Astrocyte (in vitro differentiated cells and primary cell): ENCODE measurements around the gene DHDH. TPM values are rescaled to one million over a fixed set of nuclear protein-coding genes. Genes with fewer than 3 reads are reported as not detected.

Experiments
- DNase-seq: peaks from one replicate; pipeline ENCODE4 v3.0.0-alpha.2; 2010; ENCODE audit warnings: low read depth
- FAIRE-seq: peaks from 2 replicates; lab custom pipeline; 2011; peaks lifted over from hg19 to GRCh38; lab: Jason Lieb, UNC
- H2AFZ ChIP-seq: 2 replicates; pipeline ENCODE4 v1.6.0; 2012; ENCODE audit warnings: low read depth, low read length, inconsistent platforms
- H3K27ac ChIP-seq: 2 replicates; pipeline ENCODE4 v1.5.1; 2011; ENCODE audit warnings: low read depth, low read length, inconsistent platforms
- H3K27me3 ChIP-seq: 2 replicates; pipeline ENCODE4 v1.6.0; 2011; ENCODE audit warnings: low read length, inconsistent platforms; ENCODE audit not compliant: insufficient read depth
- H3K36me3 ChIP-seq: 2 replicates; pipeline ENCODE4 v1.5.1; 2011; ENCODE audit warnings: low read length, inconsistent platforms; ENCODE audit not compliant: insufficient read depth
- H3K4me1 ChIP-seq: 2 replicates; pipeline ENCODE4 v1.5.1; 2011; ENCODE audit warnings: low read length, inconsistent platforms; ENCODE audit not compliant: insufficient read depth
- H3K4me2 ChIP-seq: 2 replicates; pipeline ENCODE4 v1.6.0; 2012; ENCODE audit warnings: low read length, inconsistent platforms
- H3K4me3 ChIP-seq: 2 replicates; pipeline ENCODE4 v1.5.1; 2011; ENCODE audit warnings: low read depth, mild to moderate bottlenecking, low read length, inconsistent platforms; ENCODE audit not compliant: insufficient read depth
- H3K79me2 ChIP-seq: 2 replicates; pipeline ENCODE4 v1.6.0; 2012; ENCODE audit warnings: mild to moderate bottlenecking, low read length, inconsistent platforms; ENCODE audit not compliant: insufficient read depth
- H3K9ac ChIP-seq: 2 replicates; pipeline ENCODE4 v1.6.0; 2012; ENCODE audit warnings: mild to moderate bottlenecking, low read length, inconsistent platforms
- H3K9me3 ChIP-seq: 2 replicates; pipeline ENCODE4 v1.5.1; 2012; ENCODE audit warnings: low read depth, mild to moderate bottlenecking, low read length, inconsistent platforms; ENCODE audit not compliant: insufficient read depth
- H4K20me1 ChIP-seq: 2 replicates; pipeline ENCODE4 v1.6.0; 2012; ENCODE audit warnings: low read length, inconsistent platforms; ENCODE audit not compliant: insufficient read depth
- H3K27ac Mint-ChIP-seq: one replicate; pipeline ENCODE4 v1.8.0; 2021; ENCODE audit warnings: mild to moderate bottlenecking, mixed read lengths; ENCODE audit not compliant: unreplicated experiment
- H3K27me3 Mint-ChIP-seq: one replicate; pipeline ENCODE4 v1.8.0; 2021; ENCODE audit warnings: low read depth, mixed read lengths; ENCODE audit not compliant: unreplicated experiment
- H3K36me3 Mint-ChIP-seq: one replicate; pipeline ENCODE4 v1.8.0; 2021; ENCODE audit warnings: low read depth, mixed read lengths; ENCODE audit not compliant: unreplicated experiment
- H3K4me1 Mint-ChIP-seq: one replicate; pipeline ENCODE4 v1.8.0; 2021; ENCODE audit warnings: low read depth, mixed read lengths; ENCODE audit not compliant: unreplicated experiment
- H3K4me3 Mint-ChIP-seq: one replicate; pipeline ENCODE4 v1.8.0; 2021; ENCODE audit warnings: mild to moderate bottlenecking, moderate library complexity, mixed read lengths; ENCODE audit not compliant: unreplicated experiment
- H3K9me3 Mint-ChIP-seq: one replicate; pipeline ENCODE4 v1.8.0; 2021; ENCODE audit warnings: mild to moderate bottlenecking, mixed read lengths; ENCODE audit not compliant: unreplicated experiment
- CTCF ChIP-seq: IDR thresholded peaks from 2 replicates; pipeline ENCODE4 v1.5.1; 2011; ENCODE audit warnings: low read depth, mild to moderate bottlenecking, inconsistent platforms, low read length, moderate library complexity; ENCODE audit not compliant: insufficient read depth
- EZH2 ChIP-seq: IDR thresholded peaks from 2 replicates; pipeline ENCODE4 v1.6.1; 2012; ENCODE audit warnings: mild to moderate bottlenecking, low read length, inconsistent platforms; ENCODE audit not compliant: insufficient read depth
- total RNA-seq: library from RNA; stranded (reverse); gene quantifications from 2 replicates; pipeline ENCODE4 v1.2.1, GENCODE V29; 2021

DHDH gene
- total RNA-seq, 1 donor from 2014 or later: 0.45 TPM

- H3K27me3 Mint-ChIP-seq: peaks cover 2% of the 10 kb centered on the region
- Histone ChIP-seq H3K4me2 (no peak overlapping the region), H3K36me3 (no peaks in the 10 kb centered on the region), H3K4me3 (no peak overlapping the region), H3K9ac (no peak overlapping the region), H2AFZ (no peak overlapping the region), H3K27me3 (no peaks in the 10 kb centered on the region), H3K9me3 (peaks cover 5% of the 10 kb centered on the region), H3K79me2 (no peaks in the 10 kb centered on the region), H3K4me1 (no peaks in the 10 kb centered on the region), H4K20me1 (no peaks in the 10 kb centered on the region), H3K27ac (no peak overlapping the region)
- no peaks in the 10 kb centered on the region for H3K4me1 Mint-ChIP-seq
- TF ChIP-seq CTCF (no peak), EZH2 (no peak)
- peaks cover 4% of the 10 kb centered on the region for H3K36me3 Mint-ChIP-seq
- FAIRE-seq (no peak), DNase-seq (no peak)
- no peak overlapping the region for H3K4me3 Mint-ChIP-seq
- peaks cover 15% of the 10 kb centered on the region for H3K9me3 Mint-ChIP-seq
- no peak overlapping the region for H3K27ac Mint-ChIP-seq
Observed at GRCh38 chr19:48945817-48946216, 12.3 kb downstream of the DHDH start.

- H3K9me3 ChIP-seq: peaks cover 5% of the 10 kb centered on the region
- peaks cover 4% of the 10 kb centered on the region for H3K36me3 Mint-ChIP-seq
- H3K4me3 ChIP-seq: no peak overlapping the region
- H3K79me2 ChIP-seq: no peaks in the 10 kb centered on the region
- no peaks in the 10 kb centered on the region for H4K20me1 ChIP-seq
- no peaks in the 10 kb centered on the region for H3K36me3 ChIP-seq
- no peak overlapping the region for H3K4me3 Mint-ChIP-seq
- no peak overlapping the region for H3K27ac Mint-ChIP-seq
- H3K4me2 ChIP-seq: no peak overlapping the region
- H3K9ac ChIP-seq: no peak overlapping the region
- H3K9me3 Mint-ChIP-seq: peaks cover 15% of the 10 kb centered on the region
- FAIRE-seq: no peak
- H2AFZ ChIP-seq: no peak overlapping the region
- H3K4me1 ChIP-seq: no peaks in the 10 kb centered on the region
- H3K27me3 ChIP-seq: no peaks in the 10 kb centered on the region
- TF ChIP-seq EZH2 (no peak), CTCF (no peak)
- H3K4me1 Mint-ChIP-seq: no peaks in the 10 kb centered on the region
- no peak for DNase-seq
- H3K27ac ChIP-seq: no peak overlapping the region
- peaks cover 2% of the 10 kb centered on the region for H3K27me3 Mint-ChIP-seq
Observed at GRCh38 chr19:48946463-48947257, 13.2 kb downstream of the DHDH start.

GRCh38 chr19:48947258-48947542 is 13.7 kb downstream of the DHDH start:
- peaks cover 2% of the 10 kb centered on the region for H3K27me3 Mint-ChIP-seq
- no peak overlapping the region for H3K4me3 ChIP-seq
- H3K36me3 ChIP-seq: no peaks in the 10 kb centered on the region
- H3K36me3 Mint-ChIP-seq: peaks cover 4% of the 10 kb centered on the region
- no peak for FAIRE-seq
- peaks cover 18% of the 10 kb centered on the region for H3K9me3 Mint-ChIP-seq
- no peak overlapping the region for H3K9ac ChIP-seq
- H3K79me2 ChIP-seq: no peaks in the 10 kb centered on the region
- no peak for DNase-seq
- H3K27me3 ChIP-seq: no peaks in the 10 kb centered on the region
- H3K27ac ChIP-seq: no peak overlapping the region
- no peak overlapping the region for H2AFZ ChIP-seq
- H3K4me1 Mint-ChIP-seq: no peaks in the 10 kb centered on the region
- no peak overlapping the region for H3K4me2 ChIP-seq
- H4K20me1 ChIP-seq: no peaks in the 10 kb centered on the region
- H3K4me3 Mint-ChIP-seq: no peak overlapping the region
- no peaks in the 10 kb centered on the region for H3K4me1 ChIP-seq
- peaks cover 5% of the 10 kb centered on the region for H3K9me3 ChIP-seq
- TF ChIP-seq EZH2 (no peak), CTCF (no peak)
- H3K27ac Mint-ChIP-seq: no peak overlapping the region
